ENCODE results near the gene CACNA1H.

Gene CACNA1H

GRCh38 chr16:1156055-1156982 is 3.4 kb downstream of the CACNA1H start:
- no peak for FAIRE-seq
- DNase-seq (ENCODE audit: insufficient read length, low spot score), result no peak

DNA sequence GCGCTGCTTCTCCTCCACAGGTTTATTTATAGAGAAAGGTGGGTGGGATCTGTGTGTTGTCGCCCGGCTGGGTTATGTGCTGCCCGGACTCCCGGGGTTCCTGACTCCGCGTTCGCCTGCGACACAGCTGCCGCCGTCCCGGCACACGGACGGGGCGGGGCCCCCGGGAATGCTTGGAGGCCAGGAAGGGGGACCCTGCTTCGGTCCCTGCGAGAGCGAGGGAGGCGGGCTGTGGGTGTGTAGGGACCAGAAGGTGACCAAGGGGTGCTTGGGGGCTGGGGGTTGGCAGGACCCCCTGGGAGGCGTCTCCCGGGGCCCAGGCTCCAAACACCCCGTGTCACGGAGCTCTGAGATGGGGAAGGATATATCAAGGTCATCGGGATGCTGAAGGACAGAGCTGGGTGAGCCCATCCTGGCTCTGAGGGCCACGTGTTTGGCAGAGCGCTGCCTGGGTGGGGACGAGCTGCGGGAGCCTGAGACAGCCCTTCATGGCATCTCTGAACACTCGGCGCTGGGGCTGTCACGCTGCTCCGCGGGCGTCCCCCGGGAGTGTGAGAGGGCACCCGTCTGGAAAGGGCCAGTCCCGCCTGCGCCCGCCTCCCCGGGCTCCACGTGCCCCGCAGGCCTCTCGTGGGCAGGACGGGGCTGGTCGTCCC is 4.2 kb downstream of the CACNA1H start:
- DNase-seq (ENCODE audit: insufficient read length, low spot score) (no peak), FAIRE-seq (no peak)

DNA sequence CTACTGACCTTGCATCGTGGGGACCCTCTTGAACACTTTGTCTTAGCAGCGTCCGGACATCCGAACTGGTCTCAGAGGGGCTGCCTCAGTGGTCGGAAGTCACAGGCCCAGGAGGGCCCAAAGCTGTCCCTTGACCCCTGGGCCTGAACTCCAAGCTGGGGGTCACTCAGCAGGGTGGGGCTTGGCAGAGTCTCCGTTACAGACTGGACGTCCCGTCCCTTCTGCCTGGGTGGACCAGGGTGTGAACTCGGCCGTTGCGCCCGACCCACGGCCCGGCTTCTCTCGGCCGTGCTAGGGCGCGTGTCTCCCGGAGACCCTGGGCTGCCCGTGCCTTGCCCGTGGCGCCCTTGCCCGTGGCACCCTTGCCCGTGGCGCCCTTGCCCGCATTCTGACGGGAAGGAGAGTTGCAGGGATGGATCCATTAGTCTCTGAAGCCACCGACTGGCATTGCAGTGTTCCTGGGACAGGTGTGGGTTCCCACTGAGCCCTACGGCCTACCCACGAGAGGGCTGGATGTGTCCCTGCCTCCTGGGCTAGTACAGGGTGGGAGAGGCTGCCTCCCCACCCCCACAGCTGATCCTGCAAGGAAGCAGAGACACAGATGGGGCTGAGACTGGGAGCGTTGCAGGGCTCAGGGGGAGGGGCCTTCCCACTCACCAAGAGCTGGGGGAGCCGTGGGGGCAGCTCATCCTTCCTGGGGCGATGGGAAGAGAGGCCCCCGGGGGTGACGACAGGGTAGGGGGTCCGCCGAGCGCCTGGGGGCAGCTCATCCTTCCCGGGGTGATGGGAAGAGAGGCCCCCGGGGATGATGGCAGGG is 4.9 kb downstream of the CACNA1H start:
- no peak for FAIRE-seq
- no peak for DNase-seq (ENCODE audit: insufficient read length, low spot score)

GRCh38 chr16:1158456-1159324 is 5.8 kb downstream of the CACNA1H start:
- no peak for DNase-seq (ENCODE audit: insufficient read length, low spot score)
- FAIRE-seq, result no peak

GRCh38 chr16:1159325-1159972 is 6.5 kb downstream of the CACNA1H start:
- FAIRE-seq (no peak), DNase-seq (ENCODE audit: insufficient read length, low spot score) (no peak)

GRCh38 chr16:1159973-1160772 is 7.3 kb downstream of the CACNA1H start:
- FAIRE-seq, result no peak
- no peak for DNase-seq (ENCODE audit: insufficient read length, low spot score)

GRCh38 chr16:1160773-1161348 is 8.0 kb downstream of the CACNA1H start:
- FAIRE-seq (no peak), DNase-seq (ENCODE audit: insufficient read length, low spot score) (no peak)

GRCh38 chr16:1162701-1163566 is 10.0 kb downstream of the CACNA1H start:
- FAIRE-seq, result no peak
- DNase-seq (ENCODE audit: insufficient read length, low spot score), result no peak

DNA sequence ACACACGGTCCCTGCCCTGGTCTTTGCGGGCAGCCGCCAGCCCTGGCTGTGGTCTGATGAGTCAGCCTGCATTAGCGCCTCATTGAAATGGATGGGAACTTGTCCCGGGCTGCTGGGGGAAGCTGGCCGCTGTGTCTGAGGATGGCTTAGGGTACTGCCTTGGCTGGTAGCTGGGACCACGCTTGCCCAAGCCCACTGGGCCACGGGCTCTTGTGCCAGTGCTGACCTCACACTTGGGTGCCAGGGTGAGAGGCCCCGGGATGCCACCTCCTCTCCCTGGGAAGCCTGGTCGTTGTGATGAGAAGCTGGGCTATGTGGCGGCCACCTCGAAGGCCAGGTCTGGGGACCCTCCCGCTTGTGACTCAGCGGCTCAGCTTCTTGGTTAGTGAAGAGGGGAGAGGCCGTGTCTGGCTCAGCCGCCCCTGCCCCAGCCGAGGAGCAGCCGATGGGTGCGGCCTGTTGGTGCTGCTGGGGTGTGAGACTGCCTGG is 10.7 kb downstream of the CACNA1H start:
- no peak for DNase-seq (ENCODE audit: insufficient read length, low spot score)
- FAIRE-seq, result no peak

GRCh38 chr16:1164382-1164781 is 11.5 kb downstream of the CACNA1H start:
- DNase-seq (ENCODE audit: insufficient read length, low spot score) (no peak), FAIRE-seq (no peak)

DNA sequence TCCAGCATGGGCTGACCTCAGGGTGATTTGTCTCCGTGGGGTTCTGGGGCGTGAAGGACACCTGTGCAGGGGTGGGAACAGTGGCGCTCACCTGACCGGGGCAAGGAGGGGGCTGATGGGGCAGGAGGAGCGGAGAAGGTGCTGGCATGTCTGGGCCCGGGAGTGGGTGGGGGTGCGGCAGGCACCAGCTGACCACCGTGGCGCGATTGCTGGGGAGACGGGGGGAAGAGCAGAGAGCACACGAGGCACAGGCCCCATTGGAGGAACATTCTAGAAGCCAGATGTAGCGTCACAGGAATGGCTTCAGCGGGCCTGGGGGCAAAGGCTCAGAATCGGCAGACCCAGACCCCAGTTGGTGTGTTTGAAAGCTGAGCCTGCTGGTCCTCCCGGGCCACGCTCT is 12.1 kb downstream of the CACNA1H start:
- no peak for FAIRE-seq
- DNase-seq (ENCODE audit: insufficient read length, low spot score), result no peak

DNA sequence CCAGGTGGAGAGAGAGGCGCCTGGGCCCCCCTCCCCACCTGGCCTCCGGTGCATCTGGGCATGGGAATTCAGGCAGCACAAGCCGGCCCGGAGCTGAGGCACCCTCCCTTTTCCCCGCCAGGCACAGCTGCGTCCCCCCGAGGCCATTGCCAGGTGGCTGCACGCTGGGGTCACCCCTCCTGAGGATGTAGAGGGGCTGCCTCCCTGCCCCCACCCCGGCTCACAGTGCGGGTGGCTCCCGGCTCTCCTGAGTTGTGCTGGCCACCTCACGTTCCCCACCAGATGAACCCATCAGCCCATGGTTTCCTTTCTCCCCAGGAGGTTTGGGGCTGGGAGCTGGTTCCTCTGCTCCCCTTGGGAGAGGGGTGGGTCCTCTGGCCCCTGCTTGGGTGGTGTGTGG is 12.6 kb downstream of the CACNA1H start:
- DNase-seq (ENCODE audit: insufficient read length, low spot score), result no peak
- FAIRE-seq, result no peak

DNA sequence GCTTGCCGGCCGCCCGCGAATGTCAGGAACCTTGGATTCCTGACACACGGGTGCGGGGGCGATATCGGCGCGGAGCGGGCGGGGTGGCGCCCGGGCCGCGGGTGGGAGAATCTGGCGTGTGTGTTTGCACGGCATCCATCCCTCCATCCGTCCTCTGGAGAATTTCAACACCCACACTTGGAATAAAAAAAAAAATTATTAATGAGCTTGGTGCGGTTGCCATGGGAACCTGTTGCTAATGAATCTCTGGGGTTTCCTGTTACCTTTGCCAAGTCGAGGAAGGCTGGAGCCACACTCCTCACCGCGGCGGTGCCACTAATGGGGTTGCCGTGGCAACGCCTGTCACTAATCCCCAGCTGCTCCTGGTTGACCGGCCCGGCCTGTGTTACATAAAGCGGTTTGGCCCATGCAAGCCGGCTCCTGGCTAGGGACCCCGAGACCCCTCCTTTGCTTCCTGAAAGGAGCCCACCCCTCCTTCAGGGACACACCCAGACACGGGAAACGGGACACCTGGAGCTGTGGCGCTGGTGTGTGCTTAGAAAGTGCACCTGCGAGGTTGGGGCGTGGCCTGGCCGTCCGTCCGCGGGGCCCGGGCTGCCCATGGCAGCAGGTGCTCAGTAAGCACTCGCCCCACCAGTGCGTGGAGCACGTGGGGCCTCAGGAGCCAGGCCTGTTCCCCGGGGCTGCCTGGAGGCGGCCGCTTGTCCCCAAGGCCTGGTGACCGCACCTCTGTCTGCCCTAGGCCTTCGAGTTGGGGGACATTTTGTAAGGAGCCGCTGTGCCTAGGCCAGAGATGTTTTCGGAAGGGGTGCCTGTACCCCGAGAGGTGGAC is 14.6 kb downstream of the CACNA1H start:
- FAIRE-seq (no peak), DNase-seq (ENCODE audit: insufficient read length, low spot score) (no peak)

DNA sequence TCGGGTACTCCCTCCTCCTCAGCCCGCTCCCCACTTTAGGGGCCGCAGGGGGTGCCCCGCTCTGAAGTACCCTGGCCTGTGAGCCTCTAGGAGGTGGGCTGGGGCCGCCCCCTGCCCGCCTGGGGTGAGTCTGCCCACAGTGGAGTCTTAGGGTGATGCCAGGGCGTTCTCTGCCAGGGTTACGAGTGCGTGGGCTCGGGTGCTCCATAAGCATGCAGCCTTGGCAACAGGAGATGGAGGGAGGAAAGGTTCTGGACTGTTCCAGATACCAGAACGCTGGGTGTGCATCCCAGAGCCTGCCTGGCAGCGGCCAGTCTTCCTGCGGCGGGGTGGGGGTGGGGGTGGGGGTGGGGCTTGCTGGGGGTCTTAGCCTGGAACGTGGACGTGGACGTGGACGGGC is 15.9 kb downstream of the CACNA1H start:
- FAIRE-seq, result no peak
- no peak for DNase-seq (ENCODE audit: insufficient read length, low spot score)

DNA sequence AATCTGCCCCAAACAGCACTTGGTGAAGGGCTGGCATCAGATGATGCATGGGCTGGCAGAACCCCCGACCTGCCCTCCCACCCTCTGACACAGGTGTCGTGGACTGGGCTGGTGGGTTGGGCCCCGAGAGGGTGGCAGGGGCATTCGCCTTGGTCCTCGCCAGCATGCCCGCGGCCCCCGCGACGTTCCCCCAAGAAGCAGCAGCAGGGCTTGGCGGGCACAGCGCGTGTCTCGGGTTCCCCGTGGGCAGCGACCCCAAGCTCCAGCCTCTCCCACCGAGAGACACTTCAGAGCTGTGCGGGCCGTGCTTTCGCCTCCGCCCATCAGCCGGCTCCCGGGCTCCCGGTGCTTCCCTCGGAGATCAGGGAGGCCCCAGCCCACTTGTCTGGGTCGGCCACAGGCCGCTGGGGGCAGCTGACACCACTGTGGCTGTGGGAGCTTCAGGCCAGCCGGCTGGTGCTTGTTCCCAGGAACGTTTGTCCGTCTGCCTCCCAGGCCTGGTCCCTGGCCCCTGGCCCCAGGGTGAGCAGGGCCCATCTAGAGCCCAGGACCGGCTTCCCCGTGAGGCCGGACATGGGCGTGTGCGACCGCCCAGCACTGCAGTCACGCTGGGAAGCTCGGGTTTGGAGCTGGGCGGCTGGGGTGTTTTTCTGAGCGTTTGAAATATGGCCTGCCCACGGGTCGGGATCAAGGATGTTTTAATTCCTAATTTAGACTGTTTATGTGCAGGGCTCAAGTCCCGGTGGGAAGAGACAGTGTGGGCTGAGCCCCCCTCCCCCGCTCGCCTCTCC is 16.6 kb downstream of the CACNA1H start:
- DNase-seq (ENCODE audit: insufficient read length, low spot score), result no peak

DNA sequence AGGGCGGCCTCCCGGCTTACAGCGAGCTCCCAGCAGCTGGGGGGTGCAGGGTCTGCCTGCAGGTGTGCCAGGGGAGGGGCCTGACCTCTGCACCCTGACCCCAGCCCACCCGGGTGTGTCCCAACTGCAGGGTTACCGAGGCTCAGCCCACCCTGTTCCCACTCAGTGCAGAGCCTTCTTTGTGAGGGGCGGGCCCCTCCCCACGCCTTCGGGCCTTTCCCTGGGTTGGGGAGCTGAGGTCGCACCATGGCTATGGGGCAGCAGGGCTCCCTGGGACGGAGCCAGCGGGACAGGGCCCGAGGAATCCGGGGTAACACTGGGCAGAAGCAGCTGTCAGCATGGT is 17.1 kb downstream of the CACNA1H start:
- no peak for FAIRE-seq
- DNase-seq (ENCODE audit: insufficient read length, low spot score), result no peak

More for the DNA sequence above, 16.6 kb downstream of the CACNA1H start:
- no peak for FAIRE-seq
